ENCODE measurements around the gene WWOX.

- no peak for TF ChIP-seq CTCF (IDR thresholded peaks at IDR 0.05 in 8 of 11, conservative IDR thresholded peaks at IDR 0.05 in 3 of 11)
- TF ChIP-seq POLR2AphosphoS5 (IDR thresholded peaks at IDR 0.05): no peak
- TF ChIP-seq POLR2A (IDR thresholded peaks at IDR 0.05): no peak
Measured at GRCh38 chr16:78607465-78607864, 508.0 kb downstream of the WWOX start.
